Aorta (tissue), 5 donors: ENCODE measurements around the gene PLPP6. TPM values are rescaled to one million over a fixed set of nuclear protein-coding genes. Genes with fewer than 3 reads are reported as not detected.
"Not testable (repeated sequence)": the region's sequence is repeated elsewhere in the genome, so short reads cannot be mapped to it uniquely, and the experiment has no call there.

Experiments
- ATAC-seq: fragments of 200-7000 bp; cut with Tn5 transposase; one replicate; pipeline ENCODE4 v1.9.1; 2022; ENCODE audit warnings: moderate library complexity; ENCODE audit not compliant: low FRiP score
- DNase-seq, 2 donors: peaks; one replicate each; pipeline ENCODE4 v3.0.0-alpha.2; 2020
- H3K27ac ChIP-seq, 2 donors: one replicate each; pipeline ENCODE4 v1.5.1; 2013; ENCODE audit warnings: low read length in 2 of 2, mild to moderate bottlenecking in 2 of 2, moderate library complexity in 2 of 2, control low read depth in 1 of 2, inconsistent platforms in 1 of 2, low read depth in 1 of 2
- H3K27me3 ChIP-seq, 2 donors: one replicate each; pipeline ENCODE4 v1.6.1; 2013; ENCODE audit warnings: control low read depth in 1 of 2, low read length in 1 of 2, mild to moderate bottlenecking in 1 of 2, moderate library complexity in 1 of 2; ENCODE audit not compliant: insufficient read depth in 2 of 2, control insufficient read depth in 1 of 2
- H3K36me3 ChIP-seq, 2 donors: one replicate each; pipeline ENCODE4 v1.6.1; 2013; ENCODE audit warnings: control low read depth in 1 of 2, low read length in 1 of 2, mild to moderate bottlenecking in 1 of 2; ENCODE audit not compliant: insufficient read depth in 2 of 2, control insufficient read depth in 1 of 2
- H3K4me1 ChIP-seq, 2 donors: one replicate each; pipeline ENCODE4 v1.6.1; 2013; ENCODE audit warnings: low read length in 2 of 2, control low read depth in 1 of 2, mild to moderate bottlenecking in 1 of 2, moderate library complexity in 1 of 2; ENCODE audit not compliant: insufficient read depth in 2 of 2, control insufficient read depth in 1 of 2
- H3K4me3 ChIP-seq, 2 donors: one replicate each; pipeline ENCODE4 v1.5.1; 2013; ENCODE audit warnings: low read length in 2 of 2, control low read depth in 1 of 2, mild to moderate bottlenecking in 1 of 2
- H3K9me3 ChIP-seq: one replicate; pipeline ENCODE4 v1.6.1; 2013; ENCODE audit warnings: mild to moderate bottlenecking, low read length; ENCODE audit not compliant: control insufficient read depth
- WGBS, 2 donors: extraction: QIAGEN DNeasy Blood & Tissue Kit; methylation state at CpG; one replicate each; pipeline ENCODE4 v1.1.7; 2013; 5-methylcytosine and 5-hydroxymethylcytosine counted together
- intact Hi-C, 2 donors: fragments of 100-400 bp; cut with DNase I; formaldehyde crosslinking; loops; one replicate each; pipeline versions ENCODE4 v1.14.2 to v1.15.0; 2022
- polyA plus RNA-seq, 2 donors: library from polyadenylated mRNA; stranded (reverse); fragments of 200-250 nt; gene quantifications; one replicate each; pipeline ENCODE4 v1.2.3, GENCODE V29; 2013
- total RNA-seq, 2 donors: library from RNA; stranded (reverse); fragmentation: NEBNext Ultra II Directional; extraction: Animal tissue kit (Norgen Biotek cat#: 25700); gene quantifications; one replicate each; pipeline ENCODE4 v1.2.1, GENCODE V29; 2021
- donor health status: healthy with polysubstance abuse.
- donor health status: Bipolar disorder and iron deficiency.
- donor health status: DM: no; HTN: no; CAD: no.
- donor health status: DM: no; HTN: no; CAD: no.
- donor health status: DM: yes; HTN: yes; CAD: no.

PLPP6 gene
- total and polyA plus RNA-seq, 4 donors = 1.5 to 4.8 (median 4.6) TPM

DNA sequence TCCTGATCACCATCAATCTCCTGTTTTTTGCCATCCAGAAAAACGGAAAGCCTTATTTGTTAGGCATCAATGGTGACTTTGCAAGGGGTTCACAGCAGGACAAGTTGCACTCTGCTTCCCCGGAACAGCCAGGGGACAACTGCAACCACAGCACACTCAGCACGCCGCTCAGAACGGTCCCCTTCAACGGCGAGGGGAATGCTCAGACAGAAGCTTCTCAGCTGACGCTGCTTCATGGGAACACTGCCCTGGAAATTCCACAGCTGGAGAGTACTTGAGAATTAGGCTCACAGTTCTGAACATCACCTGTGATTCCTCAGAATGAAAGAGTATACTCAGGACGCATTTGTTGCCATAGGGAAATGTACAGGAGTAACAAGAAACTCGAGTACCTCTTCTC is 40.1 kb upstream of the PLPP6 start:
- intact Hi-C loops = no loop called here
- DNase-seq (no peak), ATAC-seq (no peak)
- Histone ChIP-seq H3K9me3 (no peaks in the 10 kb centered on the region), H3K36me3 (peaks cover 0 to 3% of the 10 kb centered on the region in 2 donors), H3K4me3 (no peak overlapping the region), H3K4me1 (no peaks in the 10 kb centered on the region), H3K27ac (no peak overlapping the region), H3K27me3 (no peaks in the 10 kb centered on the region)
- WGBS, 2 donors = 84 to 86% methylated on average over 10 of the region's 10 CpGs

DNA sequence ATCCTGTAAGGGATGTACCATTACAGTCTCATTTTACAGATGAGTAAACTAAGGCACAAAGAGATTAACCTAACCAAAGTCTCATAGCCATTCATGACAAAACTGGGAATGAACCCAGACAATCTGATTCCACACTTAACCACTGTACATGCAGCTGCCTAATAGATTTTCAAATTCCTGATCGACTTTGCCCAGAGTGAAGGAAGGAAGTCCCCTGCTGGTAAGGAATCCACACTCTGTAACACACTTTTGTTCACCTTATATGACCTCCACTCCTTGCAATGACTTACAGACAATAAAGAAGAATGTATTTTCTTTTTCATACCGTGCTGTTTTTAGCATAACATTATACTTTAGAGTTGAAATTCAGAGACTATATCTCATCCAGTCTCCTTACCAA is 31.3 kb upstream of the PLPP6 start:
- H3K27me3 ChIP-seq = no peaks in the 10 kb centered on the region
- H3K27ac ChIP-seq = no peak overlapping the region
- H3K36me3 ChIP-seq = peaks cover 0 to 3% of the 10 kb centered on the region in 2 donors
- H3K9me3 ChIP-seq = no peaks in the 10 kb centered on the region
- DNase-seq (no peak), ATAC-seq (no peak)
- H3K4me1 ChIP-seq = no peaks in the 10 kb centered on the region
- 32 to 39% methylated on average over 2 of the region's 2 CpGs for WGBS, 2 donors
- H3K4me3 ChIP-seq = no peak overlapping the region
- intact Hi-C loops = no loop called here

GRCh38 chr9:4638968-4639367 is 23.1 kb upstream of the PLPP6 start:
- Histone ChIP-seq H3K4me1 (no peaks in the 10 kb centered on the region), H3K27me3 (no peaks in the 10 kb centered on the region), H3K36me3 (no peaks in the 10 kb centered on the region), H3K27ac (no peak overlapping the region), H3K9me3 (no peaks in the 10 kb centered on the region), H3K4me3 (no peak overlapping the region)
- 81 to 87% methylated on average over 3 of the region's 3 CpGs for WGBS, 2 donors
- intact Hi-C loops = loop anchor here in 1 of 2 donors (5.0 kb wide), 1 partner anchor 247 kb away; no protein-coding TSS in a partner anchor
- ATAC-seq (no peak), DNase-seq (no peak)

GRCh38 chr9:4639420-4639819 is 22.7 kb upstream of the PLPP6 start:
- ATAC-seq = no peak
- intact Hi-C loops = loop anchor here in 1 of 2 donors (5.0 kb wide), 1 partner anchor 247 kb away; no protein-coding TSS in a partner anchor
- no peaks in the 10 kb centered on the region for H3K36me3 ChIP-seq
- no peak for DNase-seq
- 25 to 26% methylated on average over 2 of the region's 2 CpGs for WGBS, 2 donors
- H3K4me1 ChIP-seq = no peaks in the 10 kb centered on the region
- H3K4me3 ChIP-seq = no peak overlapping the region
- no peaks in the 10 kb centered on the region for H3K9me3 ChIP-seq
- no peak overlapping the region for H3K27ac ChIP-seq
- H3K27me3 ChIP-seq = no peaks in the 10 kb centered on the region

- Histone ChIP-seq H3K9me3 (no peaks in the 10 kb centered on the region), H3K4me1 (no peaks in the 10 kb centered on the region), H3K27me3 (no peaks in the 10 kb centered on the region), H3K36me3 (no peaks in the 10 kb centered on the region), H3K4me3 (no peak overlapping the region), H3K27ac (no peak overlapping the region)
- intact Hi-C loops = loop anchor here (5.0 to 10.0 kb wide), 2 partner anchors 258 to 325 kb away; no protein-coding TSS in a partner anchor
- ATAC-seq (no peak), DNase-seq (no peak)
- 48 to 53% methylated on average over 2 of the region's 2 CpGs for WGBS, 2 donors
Measured at GRCh38 chr9:4640027-4640426, 22.1 kb upstream of the PLPP6 start.

- intact Hi-C loops = loop anchor here (5.0 to 10.0 kb wide), 2 partner anchors 260 to 328 kb away; no protein-coding TSS in a partner anchor
- Histone ChIP-seq H3K27ac (no peak overlapping the region), H3K36me3 (no peaks in the 10 kb centered on the region), H3K9me3 (no peaks in the 10 kb centered on the region), H3K27me3 (no peaks in the 10 kb centered on the region), H3K4me3 (no peak overlapping the region), H3K4me1 (no peaks in the 10 kb centered on the region)
- WGBS, 2 donors = 91 to 92% methylated on average over 2 of the region's 2 CpGs
- no peak for ATAC-seq
- DNase-seq = no peak
Measured at GRCh38 chr9:4642351-4642750, 19.7 kb upstream of the PLPP6 start.

- H3K27ac ChIP-seq = no peak overlapping the region
- H3K36me3 ChIP-seq = peaks cover 0 to 2% of the 10 kb centered on the region in 2 donors
- no peak for ATAC-seq
- H3K4me3 ChIP-seq = no peak overlapping the region
- no peaks in the 10 kb centered on the region for H3K9me3 ChIP-seq
- DNase-seq = no peak
- no peaks in the 10 kb centered on the region for H3K27me3 ChIP-seq
- intact Hi-C loops = no loop called here
- H3K4me1 ChIP-seq = no peaks in the 10 kb centered on the region
- 86 to 90% methylated on average over 9 of the region's 9 CpGs for WGBS, 2 donors
Measured at GRCh38 chr9:4654084-4654483, 8.0 kb upstream of the PLPP6 start.

GRCh38 chr9:4654538-4654937 is 7.6 kb upstream of the PLPP6 start:
- H3K9me3 ChIP-seq = no peaks in the 10 kb centered on the region
- ATAC-seq (no peak), DNase-seq (no peak)
- no peak overlapping the region for H3K4me3 ChIP-seq
- intact Hi-C loops = no loop called here
- H3K4me1 ChIP-seq = no peaks in the 10 kb centered on the region
- 94 to 95% methylated on average over 10 of the region's 10 CpGs for WGBS, 2 donors
- H3K36me3 ChIP-seq = peaks cover 0 to 2% of the 10 kb centered on the region in 2 donors
- H3K27ac ChIP-seq = no peak overlapping the region
- H3K27me3 ChIP-seq = no peaks in the 10 kb centered on the region

DNA sequence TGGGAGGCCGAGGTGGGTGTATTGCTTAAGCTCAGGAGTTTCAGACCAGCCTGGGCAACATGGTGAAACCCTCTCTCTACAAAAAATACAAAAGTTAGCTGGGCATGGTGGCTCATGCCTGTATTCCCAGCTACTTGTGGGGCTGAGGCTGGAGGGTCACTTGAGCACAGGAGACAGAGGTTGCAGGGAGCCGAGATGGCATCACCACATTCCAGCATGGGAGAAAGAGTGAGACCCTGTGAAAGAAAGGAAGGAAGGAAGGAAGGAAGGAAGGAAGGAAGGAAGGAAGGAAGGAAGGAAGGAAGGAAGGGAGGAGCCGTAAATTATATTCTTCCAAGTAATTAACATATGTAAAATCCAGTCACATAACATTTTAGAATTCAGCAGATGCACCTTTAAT is 5.9 kb upstream of the PLPP6 start:
- 90 to 96% methylated on average over 3 of the region's 3 CpGs for WGBS, 2 donors
- H3K27ac ChIP-seq, H3K36me3 ChIP-seq, H3K4me1 ChIP-seq, H3K27me3 ChIP-seq, DNase-seq, H3K9me3 ChIP-seq, intact Hi-C loops, H3K4me3 ChIP-seq, ATAC-seq: not testable (repeated sequence)
